ENCODE results near the gene GSTM2.
"Not testable (repeated sequence)": the region's sequence is repeated elsewhere in the genome, so short reads cannot be mapped to it uniquely, and the experiment has no call there.

GSTM2 gene

DNA sequence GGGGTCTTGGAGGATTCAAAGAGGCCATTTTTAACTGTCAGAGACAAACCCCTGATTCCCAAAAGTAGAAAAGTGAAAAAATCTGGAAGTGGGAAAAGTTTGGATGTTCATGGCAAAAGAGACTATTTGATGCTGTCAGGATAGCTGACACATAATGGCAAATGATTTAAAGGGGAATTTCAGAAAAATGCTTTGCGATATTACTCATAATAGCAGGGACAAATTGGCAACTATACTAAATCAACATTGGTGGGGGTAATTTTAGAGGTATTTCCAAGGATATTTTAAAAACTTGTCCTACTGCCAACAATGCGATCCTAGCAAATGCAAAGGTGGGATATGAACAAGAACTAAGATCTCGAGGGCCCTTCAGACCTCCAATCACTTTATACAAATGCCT lies 17.2 kb upstream of the GSTM2 start:
- no peak for DNase-seq

- no peak for DNase-seq
Observed at GRCh38 chr1:109652402-109652801, 15.5 kb upstream of the GSTM2 start.

- no peak for DNase-seq
Observed at GRCh38 chr1:109653306-109653705, 14.6 kb upstream of the GSTM2 start.

DNA sequence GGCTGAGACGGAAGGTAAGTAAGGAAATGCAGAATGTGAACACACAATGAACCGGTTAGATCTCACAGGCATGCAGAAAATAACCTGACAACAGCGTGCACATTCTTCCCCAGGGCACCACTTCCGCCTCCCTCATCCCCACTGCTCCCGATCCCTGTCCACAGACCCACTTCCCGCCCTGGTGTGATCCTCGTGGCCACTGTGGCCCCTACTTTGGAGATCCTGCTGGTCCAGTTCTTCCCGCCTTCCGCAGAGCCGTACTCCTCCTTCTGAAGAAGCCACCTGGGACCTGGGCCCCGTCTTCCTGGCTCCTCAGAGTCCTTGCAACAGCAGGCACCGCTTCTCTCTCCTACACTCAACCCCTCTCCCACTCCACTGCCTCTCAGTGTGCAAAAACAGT lies 13.3 kb upstream of the GSTM2 start:
- DNase-seq = no peak

GRCh38 chr1:109655615-109656519 lies 12.0 kb upstream of the GSTM2 start, which contains the start of gene GSTM4:
Gene GSTM4, plus strand, starts transcription at chr1:109656099. Its CDS starts 291 bp downstream, at chr1:109656390.
- DNase-seq = peak; percentile 75

GRCh38 chr1:109657395-109657794 lies 10.5 kb upstream of the GSTM2 start:
- no peak for DNase-seq

- DNase-seq = no peak
Observed at GRCh38 chr1:109657970-109658369, 9.9 kb upstream of the GSTM2 start.

- DNase-seq = no peak
Observed at GRCh38 chr1:109658533-109659042, 9.3 kb upstream of the GSTM2 start.

DNA sequence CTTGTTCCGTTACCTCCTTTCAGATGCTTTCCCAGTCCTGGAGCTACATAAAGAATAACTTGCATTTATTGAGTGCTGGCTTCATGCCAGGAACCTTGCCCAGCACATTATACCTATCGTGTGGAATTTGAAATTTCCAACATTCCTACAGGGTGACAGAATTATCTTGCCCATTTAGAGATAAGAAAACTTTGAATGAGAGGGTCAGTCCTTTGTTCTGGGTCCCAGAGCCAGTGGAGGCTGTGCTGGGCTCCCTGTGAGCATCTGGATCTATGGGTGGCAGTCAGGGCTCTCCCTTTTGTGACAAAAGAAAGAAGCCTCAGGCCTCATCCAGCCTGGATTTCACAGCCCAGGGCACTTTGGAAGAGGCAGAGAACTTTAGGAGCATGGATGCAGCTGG lies 8.7 kb upstream of the GSTM2 start:
- no peak for DNase-seq

- no peak for DNase-seq
Observed at GRCh38 chr1:109659997-109660690, 7.7 kb upstream of the GSTM2 start.

- not testable (repeated sequence) for DNase-seq
Observed at GRCh38 chr1:109660691-109661026, 7.2 kb upstream of the GSTM2 start.

DNA sequence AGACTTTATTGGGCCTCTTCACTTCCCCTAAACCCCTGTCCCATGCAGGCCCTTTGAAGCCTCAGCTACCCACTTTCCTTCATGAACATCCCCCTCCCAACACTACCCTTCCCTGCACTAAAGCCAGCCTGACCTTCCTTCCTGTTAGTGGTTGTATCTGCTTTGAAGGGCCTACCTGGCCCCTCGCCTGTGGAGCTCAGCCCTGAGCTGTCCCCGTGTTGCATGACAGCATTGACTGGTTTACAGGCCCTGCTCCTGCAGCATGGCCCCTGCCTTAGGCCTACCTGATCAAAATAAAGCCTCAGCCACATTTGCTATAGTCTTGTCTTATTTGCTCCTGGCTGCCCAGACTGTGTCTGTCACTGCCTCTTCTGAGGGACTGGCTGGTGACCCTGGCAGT lies 6.5 kb upstream of the GSTM2 start:
- no peak for DNase-seq

GRCh38 chr1:109664671-109665070 lies 3.2 kb upstream of the GSTM2 start:
- DNase-seq = no peak

DNA sequence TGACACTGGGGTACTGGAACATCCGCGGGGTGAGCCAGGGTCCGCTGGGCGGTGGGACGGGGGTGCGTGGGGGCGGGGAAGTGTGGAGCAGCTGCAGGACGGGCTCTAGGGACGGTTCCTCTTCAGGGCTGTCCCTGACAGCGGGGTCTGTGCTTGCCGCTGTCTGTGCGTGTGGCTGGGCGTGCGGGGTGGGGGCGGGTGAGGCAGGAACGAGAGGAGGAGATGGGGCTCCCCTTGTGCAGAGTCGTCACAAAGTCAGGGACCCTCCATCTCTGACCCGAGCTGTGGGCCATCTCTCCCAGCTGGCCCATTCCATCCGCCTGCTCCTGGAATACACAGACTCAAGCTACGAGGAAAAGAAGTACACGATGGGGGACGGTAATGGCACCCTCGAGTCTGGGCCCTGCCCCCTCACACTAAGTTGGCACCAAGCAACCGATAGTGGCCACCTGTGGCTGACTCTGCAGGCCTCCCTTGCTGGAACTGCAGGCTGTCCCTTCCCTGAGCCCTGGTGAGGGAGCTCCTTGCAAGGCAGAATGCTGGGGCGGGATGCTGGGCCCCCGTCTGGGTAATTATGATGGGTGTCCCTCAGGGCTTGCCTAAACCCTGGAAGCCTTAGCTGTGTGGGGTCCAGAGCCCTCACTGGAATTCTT lies 392 bp downstream of the GSTM2 start:
- no peak for DNase-seq

- no peak for DNase-seq
Observed at GRCh38 chr1:109669246-109669948, 1.5 kb downstream of the GSTM2 start.

DNA sequence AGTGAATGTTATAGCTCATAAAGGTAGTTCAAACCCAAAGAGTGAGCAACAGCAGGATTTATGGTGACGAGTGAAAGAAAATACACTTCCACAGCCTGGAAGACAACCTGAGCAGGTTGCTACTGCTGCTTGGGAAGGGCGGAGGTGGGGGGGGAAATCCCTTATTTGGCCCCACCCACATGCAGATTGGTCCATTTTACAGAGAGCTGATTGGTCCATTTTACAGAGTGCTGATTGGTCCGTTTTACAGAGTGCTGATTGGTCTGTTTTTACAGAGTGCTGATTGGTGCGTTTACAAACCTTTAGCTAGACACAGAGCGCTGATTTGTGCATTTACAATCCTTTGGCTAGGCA lies 2.1 kb downstream of the GSTM2 start:
- DNase-seq = not testable (repeated sequence)

DNA sequence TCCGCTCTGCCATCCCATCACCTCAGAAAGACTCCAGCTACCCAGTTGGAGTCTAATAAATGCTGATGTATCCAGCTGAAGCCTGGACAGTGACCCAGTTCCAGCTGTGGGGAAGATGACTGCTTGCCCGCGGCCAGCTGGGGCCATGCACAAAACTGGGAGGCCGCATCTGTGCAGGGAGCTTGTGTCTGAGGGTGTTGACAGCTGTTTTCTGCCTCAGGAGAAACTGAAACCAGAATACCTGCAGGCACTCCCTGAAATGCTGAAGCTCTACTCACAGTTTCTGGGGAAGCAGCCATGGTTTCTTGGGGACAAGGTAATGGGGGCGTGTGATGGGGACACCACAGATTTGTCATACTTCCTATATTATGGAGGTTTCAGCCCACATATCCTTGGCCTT lies 3.2 kb downstream of the GSTM2 start:
- no peak for DNase-seq

- DNase-seq = not testable (repeated sequence)
Observed at GRCh38 chr1:109673861-109674260, 6.0 kb downstream of the GSTM2 start.

GRCh38 chr1:109676683-109677381 lies 9.0 kb downstream of the GSTM2 start:
- DNase-seq = not testable (repeated sequence)

- no peak for DNase-seq
Observed at GRCh38 chr1:109677459-109677858, 9.6 kb downstream of the GSTM2 start.

DNA sequence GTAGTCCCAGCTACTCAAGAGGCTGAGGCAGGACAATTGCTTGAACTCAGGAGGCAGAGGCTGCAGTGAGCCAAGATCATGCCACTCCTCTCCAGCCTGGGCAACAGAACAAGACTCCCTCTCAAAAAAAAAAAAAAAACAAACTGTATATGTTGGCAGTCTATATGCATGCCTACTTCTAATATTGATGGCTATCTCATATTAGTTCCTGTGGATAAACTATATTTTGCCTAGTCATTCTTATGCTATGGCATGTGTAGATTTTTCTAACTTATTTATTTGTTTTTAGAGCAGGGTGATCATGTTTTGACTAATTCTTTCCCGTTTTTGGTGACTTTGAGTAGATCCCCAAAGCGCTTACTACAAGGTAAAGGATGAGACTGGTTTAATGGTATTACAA lies 10.8 kb downstream of the GSTM2 start:
- DNase-seq = not testable (repeated sequence)

DNA sequence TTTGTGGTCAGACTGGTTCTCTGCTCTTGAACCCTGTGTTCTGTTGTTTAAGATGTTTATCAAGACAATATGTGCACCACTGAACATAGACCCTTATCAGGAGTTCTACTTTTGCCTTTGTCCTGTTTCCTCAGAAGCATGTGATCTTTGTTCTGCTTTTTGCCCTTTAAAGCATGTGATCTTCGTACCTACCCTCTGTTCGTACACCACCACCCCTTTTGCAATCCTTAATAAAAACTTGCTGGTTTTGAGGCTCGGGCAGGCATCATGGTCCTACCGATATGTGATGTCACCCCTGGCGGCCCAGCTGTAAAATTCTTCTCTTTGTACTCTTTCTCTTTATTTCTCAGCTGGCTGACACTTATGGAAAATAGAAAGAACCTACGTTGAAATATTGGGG lies 16.9 kb downstream of the GSTM2 start:
- DNase-seq = not testable (repeated sequence)

Measured in DMS53 (cell line).